HepG2 (cell line): Measurements from ENCODE around the gene ARVCF. TPM values are rescaled to one million over a fixed set of nuclear protein-coding genes. Genes with fewer than 3 reads are reported as not detected.

Source experiments
- ATAC-seq: fragments of 200-7000 bp; cut with Tn5 transposase; 3 replicates; pipeline ENCODE4 v1.9.1; 2020; ENCODE audit warnings: mild to moderate bottlenecking, moderate library complexity
- BruUV-seq: library from RNA; stranded (reverse); fragments of 400-500 nt; replicated peaks from 2 replicates; lab custom pipeline; 2021; lab: Mats Ljungman, UMichigan
- CTCF ChIA-PET: fragments of 300-600 bp; formaldehyde crosslinking; extraction: SDS; loops from one replicate; lab custom pipeline; 2021; ENCODE audit warnings: low total read pairs, inconsistent platforms, low intra/inter-chr PET ratio; lab: Yijun Ruan, JAX
- POLR2A ChIA-PET: fragments of 350-600 bp; sonication (Branson Sonifier 250); formaldehyde crosslinking; loops from one replicate; lab custom pipeline; 2020; ENCODE audit warnings: antibody characterized with exemption, inconsistent platforms; lab: Yijun Ruan, JAX
- DNase-seq: peaks from one replicate; pipeline ENCODE4 v3.0.0-alpha.2; 2015; ENCODE audit warnings: low spot score
- FAIRE-seq: peaks from 3 replicates; lab custom pipeline; 2011; peaks lifted over from hg19 to GRCh38; lab: Jason Lieb, UNC
- H2AFZ ChIP-seq: one replicate; pipeline ENCODE4 v1.6.1; 2011; ENCODE audit warnings: low read length, inconsistent platforms
- H3K27ac ChIP-seq: fragments of 300-600 bp; 3 replicates; pipeline ENCODE4 v1.8.0; 2011; ENCODE audit warnings: mixed run types, mild to moderate bottlenecking, mixed read lengths, low read length, inconsistent platforms; ENCODE audit not compliant: insufficient read depth; ENCODE audit errors: extremely low read length
- H3K27me3 ChIP-seq, 2 experiments: fragments of 200-600 bp in 1 of 2; 2 replicates in 1 of 2; 3 replicates in 1 of 2; pipeline versions ENCODE4 v1.6.0 to v1.8.0; 2011; ENCODE audit warnings: low read length in 2 of 2, mild to moderate bottlenecking in 2 of 2, moderate library complexity in 2 of 2, inconsistent platforms in 1 of 2; ENCODE audit not compliant: insufficient read depth in 2 of 2, control insufficient read depth in 1 of 2
- H3K36me3 ChIP-seq, 2 experiments: fragments of 200-600 bp in 1 of 2; replicated peaks in 1 of 2; 2 replicates in 1 of 2; 3 replicates in 1 of 2; pipeline versions ENCODE4 v1.5.1 to v1.8.0; 2011; ENCODE audit warnings: low read length in 2 of 2, inconsistent platforms in 1 of 2; ENCODE audit not compliant: insufficient read depth in 2 of 2, control insufficient read depth in 1 of 2
- H3K4me1 ChIP-seq: 2 replicates; pipeline ENCODE4 v1.5.1; 2012; ENCODE audit warnings: low read length, inconsistent platforms; ENCODE audit not compliant: insufficient read depth
- H3K4me2 ChIP-seq: 2 replicates; pipeline ENCODE4 v1.6.0; 2011; ENCODE audit warnings: low read depth, low read length, inconsistent platforms
- H3K4me3 ChIP-seq, 3 experiments: fragments of 200-600 bp in 1 of 3; sonication (generic), shearing (Covaris generic) in 1 of 3; replicated peaks in 1 of 3; 2 replicates each; pipeline ENCODE4 v1.5.1; 2011 to 2016; ENCODE audit warnings: low read length in 3 of 3, inconsistent platforms in 2 of 3, low read depth in 2 of 3, mild to moderate bottlenecking in 2 of 3, control low read depth in 1 of 3, mixed read lengths in 1 of 3; ENCODE audit not compliant: insufficient read depth in 1 of 3
- H3K79me2 ChIP-seq: one replicate; pipeline ENCODE4 v1.6.1; 2011; ENCODE audit warnings: low read length, inconsistent platforms; ENCODE audit not compliant: insufficient read depth
- H3K9ac ChIP-seq: 2 replicates; pipeline ENCODE4 v1.6.0; 2011; ENCODE audit warnings: mild to moderate bottlenecking, low read depth, low read length, inconsistent platforms; ENCODE audit not compliant: insufficient read depth
- H3K9me3 ChIP-seq: 2 replicates; pipeline ENCODE4 v1.5.1; 2012; ENCODE audit warnings: mild to moderate bottlenecking, low read length
- H4K20me1 ChIP-seq: 2 replicates; pipeline ENCODE4 v1.6.0; 2011; ENCODE audit warnings: inconsistent platforms, mild to moderate bottlenecking, low read length, moderate library complexity; ENCODE audit not compliant: insufficient read depth
- ATRX ChIP-seq: sonication (generic); formaldehyde crosslinking; IDR thresholded peaks from 2 replicates; pipeline ENCODE4 v1.4.0; 2020; ENCODE audit warnings: missing genetic modification reagents, borderline replicate concordance
- BATF2 ChIP-seq: sonication (generic); formaldehyde crosslinking; IDR thresholded peaks from 2 replicates; pipeline ENCODE4 v1.8.0; 2022; ENCODE audit warnings: mild to moderate bottlenecking, missing genetic modification reagents, moderate library complexity
- FOXK1 ChIP-seq: sonication (generic); formaldehyde crosslinking; IDR thresholded peaks from 2 replicates; pipeline ENCODE4 v1.4.0; 2020; ENCODE audit warnings: low read depth, missing genetic modification reagents, borderline replicate concordance
- THAP11 ChIP-seq: IDR thresholded peaks from 2 replicates; pipeline ENCODE4 v1.6.1; 2016; ENCODE audit warnings: missing biosample characterization, missing genetic modification reagents
- THAP7 ChIP-seq: sonication (generic); formaldehyde crosslinking; IDR thresholded peaks from 2 replicates; pipeline ENCODE4 v1.8.1; 2023; ENCODE audit warnings: mild to moderate bottlenecking, missing genetic modification reagents
- WIZ ChIP-seq: sonication (generic); formaldehyde crosslinking; IDR thresholded peaks from 2 replicates; pipeline ENCODE4 v1.5.1; 2020; ENCODE audit warnings: mild to moderate bottlenecking, missing genetic modification reagents
- ZBTB21 ChIP-seq: sonication (generic); formaldehyde crosslinking; IDR thresholded peaks from 2 replicates; pipeline ENCODE4 v1.4.0; 2020; ENCODE audit warnings: missing genetic modification reagents
- ZNF558 ChIP-seq: sonication (generic); formaldehyde crosslinking; IDR thresholded peaks from 2 replicates; pipeline ENCODE4 v1.9.0; 2022; ENCODE audit warnings: mild to moderate bottlenecking, missing genetic modification reagents, borderline replicate concordance
- ZNF781 ChIP-seq: sonication (generic); formaldehyde crosslinking; IDR thresholded peaks from 2 replicates; pipeline ENCODE4 v1.5.1; 2020; ENCODE audit warnings: borderline replicate concordance, mild to moderate bottlenecking, missing genetic modification reagents; ENCODE audit errors: not compliant biosample characterization
- WGBS: methylation state at CpG from one replicate; pipeline ENCODE4 v1.1.6; 2017; ENCODE audit warnings: low lambda C conversion rate; 5-methylcytosine and 5-hydroxymethylcytosine counted together
- in situ Hi-C: cut with HindIII; loops from 2 replicates; pipeline ENCODE4 v1.10.0; 2017; ENCODE audit warnings: low pct_unique_long_range_greater_than_20kb; ENCODE audit not compliant: extremely low pct_ligation_motif_present
- intact Hi-C: fragments of 100-400 bp; cut with micrococcal nuclease; formaldehyde crosslinking; loops from one replicate; pipeline ENCODE4 v1.10.0; 2022; ENCODE audit not compliant: unreplicated experiment
- polyA plus RNA-seq, 8 experiments: library from polyadenylated mRNA; depleted of rRNA in 3 of 8; stranded (reverse) in 7 of 8; unstranded in 1 of 8; fragments of >200 nt; fragmentation: Illumina TruSeq in 4 of 8; extraction: Trizol in 4 of 8; gene quantifications; 2 replicates each; pipeline versions ENCODE4 v1.2.1 to v1.2.3, GENCODE V29; 2011 to 2016; ENCODE audit warnings: low read depth in 4 of 8, missing spikeins in 1 of 8, mixed read lengths in 1 of 8; ENCODE audit not compliant: insufficient read depth in 1 of 8
- total RNA-seq, 5 experiments: library from RNA; depleted of rRNA; stranded (reverse); fragments of >200 nt; fragmentation: Illumina TruSeq; extraction: Trizol; gene quantifications; 2 replicates each; pipeline ENCODE4 v1.2.3, GENCODE V29; 2016; ENCODE audit warnings: low read depth in 1 of 5

The ARVCF gene
- total and polyA plus RNA-seq, 2 of the 13 experiments (the other 11 are each of a cell fraction or from before 2014, with no cell fraction given), result 16.4 to 17.7 TPM

- TF ChIP-seq ATRX (no peak), WIZ (CRISPR knock-in tag) (no peak), BATF2 (no peak), ZNF558 (CRISPR knock-in tag) (no peak), ZBTB21 (CRISPR knock-in tag) (no peak), ZNF781 (no peak), THAP7 (CRISPR knock-in tag) (no peak), FOXK1 (CRISPR knock-in tag) (no peak), THAP11 (CRISPR knock-in tag) (no peak)
- in situ Hi-C loops (no loop called here), intact Hi-C loops (no loop called here)
- BruUV-seq, result no TSS peak
- ATAC-seq, result no peak
- FAIRE-seq, result no peak
- Histone ChIP-seq H3K4me2 (no peak overlapping the region), H3K79me2 (no peaks in the 10 kb centered on the region), H3K36me3 (peaks cover 0 to 25% of the 10 kb centered on the region in 2 experiments; a peak in 3 of 5 replicates), H3K4me3 (no peak overlapping the region), H3K27ac (no peak overlapping the region), H4K20me1 (no peaks in the 10 kb centered on the region), H2AFZ (no peak overlapping the region), H3K4me1 (no peaks in the 10 kb centered on the region), H3K27me3 (no peaks in the 10 kb centered on the region), H3K9me3 (no peaks in the 10 kb centered on the region), H3K9ac (no peak overlapping the region)
- no peak for DNase-seq
- 99% methylated on average over 8 of the region's 10 CpGs for WGBS
- ChIA-PET CTCF (no interaction called here), POLR2A (no interaction called here)
Measured at GRCh38 chr22:20044495-20045151, 28.0 kb upstream of the ARVCF start.
